ENCODE results near the gene CMTM7.

The CMTM7 gene

GRCh38 chr3:32492684-32493436 is 101.2 kb downstream of the CMTM7 start:
- DNase-seq (ENCODE audit: low spot score): no peak

- DNase-seq (ENCODE audit: low spot score): no peak
These were observed 102.1 kb downstream of the CMTM7 start for GRCh38 chr3:32493437-32494414.

GRCh38 chr3:32495085-32495484 is 103.4 kb downstream of the CMTM7 start:
- DNase-seq (ENCODE audit: low spot score): no peak

DNA sequence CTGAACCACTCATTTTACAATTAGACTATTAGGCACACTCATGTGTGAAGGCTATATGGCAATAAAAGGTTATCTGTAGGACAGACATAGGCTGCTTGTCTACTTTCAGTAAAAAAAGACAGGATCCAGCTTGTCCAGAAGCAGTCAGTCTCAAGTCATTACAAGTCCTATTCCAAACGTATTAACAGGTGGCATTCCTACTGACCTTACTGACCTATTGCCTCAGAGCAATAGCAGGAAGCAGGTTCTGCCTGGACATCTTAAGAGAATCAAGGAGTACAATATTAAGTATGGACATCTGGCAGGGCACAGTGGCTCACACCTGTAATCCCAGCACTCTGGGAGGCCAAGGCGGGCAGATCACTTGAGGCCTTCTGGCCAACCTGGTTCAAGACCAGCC is 104.0 kb downstream of the CMTM7 start:
- DNase-seq (ENCODE audit: low spot score): no peak

GRCh38 chr3:32498252-32498651 is 106.6 kb downstream of the CMTM7 start:
- DNase-seq (ENCODE audit: low spot score): no peak

DNA sequence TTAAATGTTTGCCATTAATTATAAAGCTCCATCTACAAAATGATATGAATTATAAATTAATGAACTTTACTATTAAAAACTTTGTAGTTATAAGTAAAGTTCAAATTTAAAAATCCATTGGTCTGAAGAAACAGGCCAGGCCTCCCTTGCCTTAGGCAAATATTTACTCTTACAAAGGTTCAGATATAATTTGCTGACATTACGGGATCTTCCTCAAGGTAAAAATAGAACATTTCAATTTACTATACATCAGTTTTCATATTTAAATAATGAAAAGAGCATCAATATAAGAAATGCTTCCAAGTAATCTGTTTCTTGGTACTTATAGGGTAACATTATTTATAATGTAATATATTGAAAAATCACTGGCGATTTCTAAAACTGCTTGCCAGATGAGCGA is 107.3 kb downstream of the CMTM7 start:
- DNase-seq (ENCODE audit: low spot score): no peak

DNA sequence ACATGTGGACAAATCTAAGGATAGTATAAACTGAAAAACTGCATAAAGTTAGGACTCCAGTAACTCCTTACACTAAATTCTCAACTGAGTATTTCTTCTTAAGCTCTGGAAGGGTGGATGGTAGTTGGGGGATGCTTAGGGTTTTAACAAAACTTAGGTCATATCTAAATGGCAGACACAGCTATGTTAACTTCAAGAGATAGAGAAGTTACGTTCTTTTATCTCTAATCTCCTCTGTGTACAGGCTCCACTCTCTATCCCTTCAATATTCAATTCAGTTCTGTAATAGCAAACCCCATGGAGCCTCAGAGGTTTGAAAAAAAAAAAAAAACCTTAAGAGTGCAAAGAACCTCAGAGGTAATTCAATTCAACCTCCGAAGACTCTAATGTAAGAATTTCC is 107.9 kb downstream of the CMTM7 start:
- no peak for DNase-seq (ENCODE audit: low spot score)

GRCh38 chr3:32500231-32500630 is 108.6 kb downstream of the CMTM7 start:
- DNase-seq (ENCODE audit: low spot score): no peak

GRCh38 chr3:32500880-32501782 is 109.5 kb downstream of the CMTM7 start:
- DNase-seq (ENCODE audit: low spot score): no peak

DNA sequence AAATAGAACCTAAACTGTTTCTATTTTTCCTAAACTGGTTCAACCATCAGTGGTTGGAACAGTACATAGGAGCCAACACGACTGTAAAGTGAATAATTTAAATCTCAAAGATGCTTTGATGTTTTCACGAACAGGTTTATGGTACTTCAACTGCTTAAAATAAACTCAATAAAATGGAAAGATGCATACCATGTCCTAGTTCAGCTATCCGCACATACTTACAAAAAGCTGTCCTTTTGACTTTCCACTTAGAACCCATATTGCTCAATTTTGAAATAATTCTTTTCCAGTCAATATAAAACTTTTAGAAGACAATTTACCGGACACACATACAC is 110.1 kb downstream of the CMTM7 start:
- DNase-seq (ENCODE audit: low spot score): no peak

DNA sequence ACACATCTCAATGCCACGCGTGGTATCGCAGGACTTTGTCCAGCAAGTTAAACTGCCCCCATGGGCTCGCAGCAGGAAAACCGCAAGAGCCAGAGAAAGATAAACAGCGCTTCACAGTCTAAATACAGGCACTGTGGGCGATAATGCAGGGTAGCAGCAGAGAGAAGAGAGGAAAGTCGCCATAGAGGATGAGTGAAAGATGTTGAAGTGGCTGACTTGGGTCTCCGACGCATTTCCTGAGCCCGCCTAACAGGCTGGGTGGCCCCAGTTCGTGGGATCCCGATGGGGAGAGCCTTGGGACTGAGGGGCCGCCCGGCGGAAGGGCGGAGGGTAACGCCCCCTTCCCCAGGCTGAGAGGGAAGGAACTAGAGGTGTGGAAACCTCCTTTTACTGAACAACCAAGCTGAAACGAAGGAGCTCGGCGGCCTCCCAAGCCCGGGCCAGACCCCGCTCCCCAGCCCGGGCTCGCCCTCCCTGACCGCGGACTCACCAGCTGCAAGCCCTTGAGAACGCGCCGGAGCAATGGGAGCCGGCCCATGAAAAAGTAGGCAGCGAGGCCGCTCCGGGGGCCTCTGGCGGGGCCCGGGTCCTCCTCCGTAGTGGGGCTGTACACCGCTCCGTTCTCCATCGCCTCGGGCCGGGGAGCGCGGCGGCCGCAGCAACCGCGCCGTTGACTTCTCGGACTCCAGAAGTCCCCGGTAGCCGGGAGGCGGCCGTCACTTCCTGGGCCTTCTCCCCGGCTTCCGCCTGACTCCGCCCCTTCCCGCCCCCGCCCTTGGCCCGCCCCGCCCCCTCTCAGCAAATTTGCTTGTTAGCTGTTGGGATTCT is 110.7 kb downstream of the CMTM7 start, which contains the start of gene CMTM6:
Gene CMTM6, minus strand, starts transcription at position 735 of the 828 bp plus-strand sequence. Its CDS starts 107 bp downstream, at position 628.
- DNase-seq (ENCODE audit: low spot score): peak; percentile 94

GRCh38 chr3:32502946-32503286 is 111.3 kb downstream of the CMTM7 start:
- no peak for DNase-seq (ENCODE audit: low spot score)

All from left forelimb (tissue), 1 donor.